ENCODE data around the gene SHROOM2.
"Not testable (repeated sequence)": the region's sequence is repeated elsewhere in the genome, so short reads cannot be mapped to it uniquely, and the experiment has no call there.

The SHROOM2 gene

DNA sequence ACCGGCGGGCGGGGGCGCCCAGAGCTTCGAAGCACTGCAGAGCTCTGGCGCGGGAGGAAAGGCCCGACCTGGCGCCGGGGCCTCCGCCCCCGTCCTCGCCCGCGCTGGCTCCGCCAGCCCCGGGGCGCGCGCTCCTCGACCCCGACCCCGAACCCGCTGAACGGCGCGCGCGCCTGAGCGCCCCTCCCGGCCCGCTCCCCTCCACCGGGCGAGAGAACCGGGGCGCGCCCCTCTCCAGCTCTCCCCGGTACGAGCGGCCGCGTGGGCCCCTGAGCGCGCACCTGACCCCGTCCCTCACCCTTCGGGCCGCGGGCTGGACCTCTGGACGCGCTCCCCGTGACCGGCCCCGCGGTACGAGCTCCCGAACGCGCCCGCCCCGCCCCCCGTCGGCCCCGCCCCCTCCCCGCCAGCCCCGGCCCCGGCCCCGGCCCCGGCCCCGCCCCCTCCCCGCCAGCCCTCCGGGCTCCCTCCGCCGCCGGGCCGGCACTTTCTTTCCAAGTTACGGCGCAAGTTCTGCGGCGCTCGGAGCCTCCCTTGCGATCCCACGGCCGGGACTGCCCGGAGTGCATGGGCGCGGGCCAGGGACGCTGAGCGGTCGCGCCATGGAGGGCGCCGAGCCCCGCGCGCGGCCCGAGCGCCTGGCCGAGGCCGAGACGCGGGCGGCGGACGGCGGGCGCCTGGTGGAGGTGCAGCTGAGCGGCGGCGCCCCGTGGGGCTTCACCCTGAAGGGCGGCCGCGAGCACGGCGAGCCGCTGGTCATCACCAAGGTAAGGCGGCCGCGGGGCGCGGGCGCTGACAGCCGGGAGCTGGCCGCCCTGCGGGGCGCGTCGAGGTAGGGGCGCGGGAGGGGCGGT lies at the start of gene SHROOM2:
TSS of gene SHROOM2 (plus strand) at position 486 of the 854 bp plus-strand sequence. CDS start at position 603, 117 bp downstream.
- DNase-seq, result peak in 1 of 2 experiments; percentile 66

- DNase-seq, result peak in 1 of 2 experiments; percentile 55
Observed at GRCh38 chrX:9737363-9737762, 48.9 kb upstream of the SHROOM2 start.

GRCh38 chrX:9738151-9738550 lies 48.1 kb upstream of the SHROOM2 start:
- DNase-seq, result peak; percentile 50 to 59

GRCh38 chrX:9739130-9739529 lies 47.1 kb upstream of the SHROOM2 start:
- DNase-seq, result no peak

- DNase-seq, result no peak
Observed at GRCh38 chrX:9745417-9746115, 40.7 kb upstream of the SHROOM2 start.

- no peak for DNase-seq
Observed at GRCh38 chrX:9746148-9746888, 39.9 kb upstream of the SHROOM2 start.

DNA sequence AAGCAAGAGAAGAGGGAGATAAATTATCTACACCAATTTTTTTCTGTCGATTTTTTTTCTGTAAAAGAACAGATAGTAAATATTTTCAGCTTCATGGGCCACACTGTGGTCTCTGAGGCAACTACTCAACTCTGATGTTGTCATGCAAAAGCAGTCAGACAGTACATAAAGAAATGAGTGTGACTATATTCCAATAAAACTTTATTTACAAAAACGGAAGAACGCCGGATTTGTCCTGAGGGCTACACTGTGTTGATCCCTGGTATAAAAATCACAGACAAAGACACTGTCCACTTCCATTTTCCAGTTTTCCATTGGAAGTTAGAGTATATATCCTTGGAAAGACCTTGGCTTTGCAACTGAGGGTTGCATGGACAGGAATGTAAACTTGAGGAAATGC lies 38.6 kb upstream of the SHROOM2 start:
- DNase-seq, result no peak

DNA sequence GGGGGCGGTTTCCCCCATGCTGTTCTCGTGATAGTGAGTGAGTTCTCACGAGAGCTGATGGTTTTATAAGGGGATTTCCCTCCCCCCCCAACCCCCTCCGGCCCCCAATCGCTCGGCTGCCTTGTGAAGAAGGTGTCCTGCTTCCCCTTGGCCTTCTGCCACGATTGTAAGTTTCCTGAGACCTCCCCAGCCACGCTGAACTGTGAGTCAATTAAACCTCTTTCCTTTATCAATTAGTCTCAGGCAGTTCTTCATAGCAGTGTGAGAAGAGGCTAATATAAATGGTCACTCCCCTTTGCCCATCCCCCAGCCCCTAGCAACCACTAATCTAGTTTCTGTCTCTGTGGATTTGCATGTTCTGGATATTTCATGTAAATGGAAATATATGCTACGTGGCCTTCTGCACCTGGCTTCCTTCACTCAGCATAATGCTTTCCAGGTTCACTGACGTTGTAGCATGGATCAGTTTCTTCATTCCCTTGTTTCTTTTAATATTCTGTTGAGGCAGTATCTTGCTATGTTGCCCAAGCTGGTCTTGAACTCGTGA lies 37.0 kb upstream of the SHROOM2 start:
- DNase-seq, result peak; percentile 93 to 95

DNA sequence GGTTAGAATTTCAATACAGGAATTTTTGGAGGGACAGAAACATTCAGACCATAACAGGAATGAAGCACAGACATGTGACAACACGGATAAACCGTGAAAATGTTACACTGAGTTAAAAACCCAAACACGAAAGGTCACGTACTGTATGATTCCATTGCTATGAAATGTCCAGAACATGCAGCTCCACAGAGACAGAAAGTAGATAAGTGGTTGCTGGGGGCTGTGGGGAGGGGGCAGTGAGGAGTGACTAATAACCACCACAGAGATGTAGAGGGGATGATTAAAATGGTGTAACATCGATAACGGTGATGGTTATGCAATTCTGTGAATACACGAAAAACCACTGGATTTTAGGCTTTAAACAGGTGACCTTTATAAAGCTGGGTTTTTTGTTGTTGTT lies 28.9 kb upstream of the SHROOM2 start:
- DNase-seq, result no peak

- no peak for DNase-seq
Observed at GRCh38 chrX:9758021-9758638, 28.1 kb upstream of the SHROOM2 start.

GRCh38 chrX:9759337-9759736 lies 26.9 kb upstream of the SHROOM2 start:
- DNase-seq, result no peak

DNA sequence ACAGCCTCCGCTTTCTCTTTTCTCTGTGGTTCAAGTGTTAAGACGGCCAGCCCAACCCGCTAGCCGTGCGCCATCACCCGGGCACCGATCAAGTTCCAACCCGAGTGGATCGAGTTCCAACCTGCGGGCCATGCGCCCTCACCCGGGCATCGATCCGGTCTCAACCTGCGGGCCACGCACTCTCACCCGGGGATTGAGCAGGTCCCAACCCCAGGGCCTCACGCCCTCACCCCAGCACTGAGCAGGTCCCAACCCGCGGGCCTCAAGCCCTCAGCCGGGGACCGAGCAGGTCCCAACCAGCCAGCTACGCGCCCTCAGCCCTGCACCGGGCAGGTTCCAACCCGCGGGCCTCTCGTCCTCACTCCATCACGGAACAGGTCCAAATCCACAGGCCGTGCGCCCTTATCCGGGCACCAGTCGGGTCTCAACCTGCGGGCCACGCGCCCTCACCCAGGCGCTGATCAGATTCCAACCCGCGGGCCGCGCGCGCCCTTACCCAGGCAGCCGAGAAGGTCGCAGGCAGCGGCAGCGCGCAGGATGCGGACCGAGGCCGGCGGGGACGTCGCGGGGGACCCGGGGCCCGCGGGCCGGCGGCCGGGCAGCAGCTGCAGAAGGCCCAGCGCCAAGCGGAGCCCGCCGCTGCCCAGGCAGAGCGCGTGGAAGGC lies 21.0 kb upstream of the SHROOM2 start:
- DNase-seq, result no peak

DNA sequence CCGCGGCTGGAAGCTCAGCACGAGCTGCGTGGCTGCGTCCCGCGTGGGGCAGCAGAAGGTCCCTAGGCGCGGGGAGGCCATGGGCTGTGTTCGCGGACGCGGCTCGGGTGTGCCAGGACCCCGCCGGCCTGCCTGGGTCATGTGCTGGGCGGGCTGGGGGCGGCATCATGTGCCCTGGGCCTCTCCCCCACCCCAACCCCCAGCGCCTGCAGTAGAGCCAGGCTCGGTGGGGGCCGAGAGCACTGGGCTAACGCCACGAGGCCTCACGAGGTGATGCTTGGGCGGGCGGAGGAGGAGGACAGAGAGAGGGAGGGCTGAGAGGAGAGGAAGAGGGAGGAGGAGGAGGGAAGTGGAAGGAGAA lies 20.5 kb upstream of the SHROOM2 start, which contains the start of gene GPR143:
TSS of gene GPR143 (minus strand) at position 111 of the 361 bp plus-strand sequence. CDS start at position 81, 30 bp downstream.
- DNase-seq, result no peak

DNA sequence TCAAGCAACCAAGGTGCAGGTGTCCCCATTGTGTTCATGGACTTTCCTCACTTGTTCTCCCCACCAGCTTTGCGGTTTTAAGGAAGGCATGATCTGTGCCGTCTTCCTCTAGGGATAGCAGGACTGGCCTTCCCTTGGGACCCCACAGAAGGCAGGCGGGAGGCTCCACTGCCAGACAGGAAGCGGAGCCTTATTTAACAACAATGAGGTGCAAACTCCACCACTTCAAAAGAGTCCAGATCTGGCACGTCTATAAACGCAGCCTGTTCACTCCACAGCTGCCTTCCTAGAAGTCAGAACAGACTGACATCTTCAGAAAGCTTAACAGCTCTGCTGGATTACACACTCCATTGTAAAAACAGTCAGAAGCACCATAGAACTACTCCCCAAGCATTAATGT lies 18.9 kb upstream of the SHROOM2 start:
- peak in 1 of 2 experiments; percentile 64 for DNase-seq

DNA sequence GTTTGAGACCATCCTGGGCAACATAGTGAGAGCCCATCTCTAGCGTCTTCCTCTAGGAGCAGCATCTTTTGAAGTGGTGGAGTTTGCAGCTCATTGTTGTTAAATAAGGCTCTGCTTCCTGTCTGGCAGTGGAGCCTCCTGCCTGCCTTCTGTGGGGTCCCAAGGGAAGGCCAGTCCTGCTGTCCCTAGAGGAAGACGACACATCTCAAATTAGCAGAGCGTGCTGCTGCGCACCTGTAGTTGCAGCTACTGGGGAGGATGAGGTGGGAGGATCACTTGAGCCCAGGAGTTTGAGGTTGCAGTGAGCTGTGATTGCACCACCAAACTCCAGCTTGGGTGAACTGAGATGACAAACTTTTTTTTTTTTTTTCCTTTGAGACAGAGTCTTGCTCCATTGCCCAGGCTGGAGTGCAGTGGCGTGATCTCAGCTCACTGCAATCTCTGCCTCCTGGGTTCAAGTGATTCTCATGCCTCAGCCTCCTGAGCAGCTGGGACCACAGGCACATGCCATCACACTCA lies 17.8 kb upstream of the SHROOM2 start:
- not testable (repeated sequence) for DNase-seq

- no peak for DNase-seq
Observed at GRCh38 chrX:9770319-9770718, 15.9 kb upstream of the SHROOM2 start.

DNA sequence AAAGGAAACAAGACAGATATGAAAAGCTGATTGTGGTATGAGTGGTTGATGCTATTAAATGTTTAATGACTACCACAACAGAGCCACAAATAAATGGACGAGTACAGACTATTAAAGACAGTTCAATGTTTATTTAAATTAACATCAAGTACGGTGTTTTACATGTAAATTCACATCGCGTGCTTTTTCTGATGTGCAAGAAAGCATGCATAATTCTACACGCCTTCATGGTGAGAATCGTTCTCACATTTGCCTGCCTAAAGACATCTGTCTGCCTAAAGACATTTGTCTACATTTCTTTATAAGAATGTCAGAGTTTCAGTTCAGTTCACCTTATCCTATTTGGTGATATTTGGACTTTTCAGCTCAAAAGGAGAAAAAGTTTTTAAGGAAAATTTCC lies 13.3 kb upstream of the SHROOM2 start:
- peak in 1 of 2 experiments; percentile 29 for DNase-seq

DNA sequence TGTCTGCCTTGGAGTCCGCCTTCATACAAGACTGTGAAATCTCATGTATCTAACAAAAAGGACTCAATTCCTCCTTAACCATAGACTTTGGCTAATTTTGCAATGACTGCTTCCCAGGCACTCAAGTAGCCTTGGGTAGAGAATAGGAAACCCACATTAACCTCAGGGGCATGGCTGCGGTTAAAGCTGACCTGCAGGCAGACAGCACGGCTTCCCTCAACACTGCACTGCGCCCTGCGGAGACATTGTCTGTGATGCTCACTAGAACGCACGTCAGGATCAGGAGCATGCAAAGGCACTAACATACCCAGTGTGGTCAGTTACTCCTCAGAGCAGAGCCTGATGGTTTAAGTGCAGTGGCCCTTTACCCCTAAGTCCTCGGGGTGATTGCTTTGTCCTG lies 10.3 kb upstream of the SHROOM2 start:
- DNase-seq, result no peak

DNA sequence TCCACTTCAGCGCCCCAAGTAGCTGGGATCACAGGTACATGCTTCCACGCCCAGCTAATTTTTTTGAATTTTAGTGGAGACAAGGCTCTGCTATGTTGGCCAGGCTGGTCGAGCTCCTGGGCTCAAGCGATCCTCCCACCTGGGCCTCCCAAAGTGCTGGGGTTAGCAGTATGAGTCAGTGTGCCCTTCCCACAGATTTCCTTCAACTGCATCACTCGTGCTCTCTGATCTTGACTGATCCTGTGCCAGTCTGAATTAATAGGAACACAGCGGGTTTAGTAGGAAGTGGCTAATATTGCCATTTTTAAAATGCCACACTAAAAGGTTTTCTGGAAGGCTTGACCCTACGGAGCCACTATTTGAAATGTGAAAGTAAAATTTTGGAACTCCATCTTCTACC lies 4.3 kb upstream of the SHROOM2 start:
- no peak for DNase-seq

GRCh38 chrX:9784332-9784731 lies 1.9 kb upstream of the SHROOM2 start:
- no peak for DNase-seq

DNA sequence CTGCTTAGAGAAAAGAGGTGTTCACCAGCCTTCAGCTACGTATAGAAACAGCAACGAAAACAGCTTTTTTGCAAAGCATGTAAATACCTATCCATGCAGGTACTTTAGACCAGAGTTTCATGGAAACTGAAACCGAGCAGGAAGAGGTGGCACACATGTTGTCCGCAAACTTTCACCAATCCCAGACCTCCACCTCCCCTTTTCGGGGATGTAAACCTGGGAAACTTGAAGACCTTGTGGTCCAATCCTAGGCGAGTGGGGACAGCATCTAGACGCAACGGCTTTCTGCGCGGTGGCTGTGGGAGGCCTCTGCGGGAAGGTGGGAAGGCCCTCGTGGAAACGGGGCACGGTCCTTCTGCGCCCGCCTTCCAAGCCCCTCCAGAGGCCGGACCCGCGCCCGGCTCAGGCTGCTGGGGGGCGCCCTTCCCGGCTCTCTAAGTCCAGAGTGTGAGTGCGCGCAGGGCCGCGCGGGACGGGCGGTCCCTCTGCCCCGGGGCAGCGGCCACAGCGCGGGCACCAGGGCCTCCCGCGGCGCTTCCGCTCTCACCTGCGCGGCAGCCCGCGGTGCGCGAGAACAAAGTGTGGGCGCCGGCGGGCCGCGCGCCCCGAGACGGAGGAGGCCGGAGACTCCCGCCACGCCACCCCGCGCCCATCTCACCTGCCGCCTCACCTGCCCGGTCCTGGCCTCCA lies 830 bp upstream of the SHROOM2 start:
- DNase-seq, result peak in 1 of 2 experiments; percentile 42

Data from NCI-H526 (cell line).